ENCODE data around the gene TSPAN2. TPM values are rescaled to one million over a fixed set of nuclear protein-coding genes. Genes with fewer than 3 reads are reported as not detected.

Gene TSPAN2
- total and polyA plus RNA-seq, 8 donors = 1.6 to 10.2 (median 2.6) TPM

DNA sequence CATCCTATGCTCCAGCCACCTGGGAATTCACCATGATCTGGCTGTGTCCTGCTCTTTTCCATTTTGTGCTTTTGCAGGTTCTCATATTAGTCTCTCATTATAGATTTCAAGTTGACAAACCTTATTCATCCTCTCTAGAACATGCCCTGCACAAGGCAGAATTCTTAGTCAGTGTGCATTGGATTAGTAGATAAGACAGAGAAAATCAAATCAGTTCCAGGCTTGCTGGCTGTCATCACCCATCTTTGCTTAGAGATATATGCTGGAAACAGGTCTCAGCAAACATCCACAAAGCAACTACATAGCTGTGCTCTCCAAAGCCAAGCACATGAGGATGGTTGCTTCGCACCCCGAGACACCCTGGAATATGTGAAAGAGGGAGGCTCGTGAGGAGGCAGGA is 24.8 kb downstream of the TSPAN2 start:
- ATAC-seq (no peak), DNase-seq (no peak), FAIRE-seq (no peak)
- no peak overlapping the region for H3K27ac ChIP-seq
- no peaks in the 10 kb centered on the region for H3K36me3 ChIP-seq
- H3K9me3 ChIP-seq = no peaks in the 10 kb centered on the region
- 89 to 96% methylated on average over 3 of the region's 3 CpGs for WGBS, 2 donors
- no peaks in the 10 kb centered on the region for H3K27me3 ChIP-seq
- no peaks in the 10 kb centered on the region for H3K4me1 ChIP-seq
- H3K4me3 ChIP-seq = no peak overlapping the region
- no peak for TF ChIP-seq CTCF (IDR thresholded peaks at IDR 0.05)
- intact Hi-C loops (cut with DNase I) = no loop called here

DNA sequence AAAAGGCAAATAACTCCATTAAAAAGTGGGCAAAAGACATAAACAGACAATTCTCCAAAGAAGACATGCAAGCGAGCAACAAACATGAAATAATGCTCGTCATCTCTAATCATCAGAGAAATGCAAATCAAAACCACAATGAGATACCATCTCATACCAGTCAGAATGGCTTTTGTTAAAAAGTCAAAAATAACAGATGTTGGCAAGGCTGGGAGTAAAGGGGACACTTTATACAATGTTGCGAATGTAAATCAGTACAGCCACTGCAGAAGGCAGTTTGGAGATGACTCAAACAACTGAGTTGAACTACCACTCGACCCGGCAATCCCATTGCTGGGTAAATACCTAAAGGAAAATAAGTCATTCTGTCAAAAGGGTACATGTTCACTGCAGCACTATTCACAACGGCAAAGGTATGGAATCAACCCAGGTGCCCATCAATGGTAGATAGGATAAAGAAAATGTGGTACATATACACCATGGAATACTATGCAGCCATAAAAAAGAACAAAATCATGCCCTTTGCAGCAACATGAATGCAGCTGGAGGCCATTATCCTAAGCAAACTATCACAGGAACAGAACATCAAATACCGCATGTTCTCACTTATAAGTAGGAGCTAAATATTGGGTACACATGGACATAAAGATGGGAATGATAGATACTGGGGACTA is 25.9 kb downstream of the TSPAN2 start:
- no peak for TF ChIP-seq CTCF (IDR thresholded peaks at IDR 0.05)
- intact Hi-C loops (cut with DNase I) = no loop called here
- H3K27me3 ChIP-seq = no peaks in the 10 kb centered on the region
- H3K4me3 ChIP-seq = no peak overlapping the region
- ATAC-seq (no peak), DNase-seq (no peak), FAIRE-seq (no peak)
- H3K9me3 ChIP-seq = no peaks in the 10 kb centered on the region
- H3K27ac ChIP-seq = no peak overlapping the region
- 82 to 91% methylated on average over 7 of the region's 7 CpGs for WGBS, 2 donors
- no peaks in the 10 kb centered on the region for H3K4me1 ChIP-seq
- no peaks in the 10 kb centered on the region for H3K36me3 ChIP-seq

GRCh38 chr1:115062542-115063004 is 26.7 kb downstream of the TSPAN2 start:
- intact Hi-C loops (cut with DNase I) = no loop called here
- H3K27ac ChIP-seq = peak overlapping the region in 1 of 4 donors; percentile 47
- no peaks in the 10 kb centered on the region for H3K27me3 ChIP-seq
- no peak overlapping the region for H3K4me3 ChIP-seq
- WGBS, 2 donors = 58 to 79% methylated on average over 7 of the region's 7 CpGs
- H3K9me3 ChIP-seq = no peaks in the 10 kb centered on the region
- TF ChIP-seq CTCF (IDR thresholded peaks at IDR 0.05) = no peak
- H3K4me1 ChIP-seq = no peaks in the 10 kb centered on the region
- DNase-seq (peak in 4 of 6 donors; percentile 18 to 46 (median 33)), ATAC-seq (peak; percentile 58 to 83 (median 80)), FAIRE-seq (no peak)
- no peaks in the 10 kb centered on the region for H3K36me3 ChIP-seq

DNA sequence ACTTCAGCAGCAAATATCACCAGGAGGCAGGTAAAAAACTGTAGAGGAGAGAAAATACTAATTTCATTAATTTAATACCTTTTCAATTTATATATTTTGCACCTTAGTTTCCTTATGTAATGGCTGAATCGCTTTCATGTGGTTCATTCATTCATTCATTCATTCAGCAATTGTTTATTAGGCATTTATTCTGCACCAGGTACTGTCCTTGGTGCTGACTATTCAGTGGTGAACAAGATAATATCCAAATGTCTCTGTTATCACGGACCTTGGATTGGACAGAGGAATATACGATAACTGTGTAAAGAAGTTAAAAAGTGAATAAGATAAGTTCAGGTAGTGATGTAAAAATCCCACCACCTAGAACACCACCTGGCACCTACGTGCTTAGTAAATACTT is 28.8 kb downstream of the TSPAN2 start:
- intact Hi-C loops (cut with DNase I) = no loop called here
- Histone ChIP-seq H3K27ac (no peak overlapping the region), H3K9me3 (no peaks in the 10 kb centered on the region), H3K27me3 (no peaks in the 10 kb centered on the region), H3K4me3 (no peak overlapping the region), H3K36me3 (no peaks in the 10 kb centered on the region), H3K4me1 (no peaks in the 10 kb centered on the region)
- FAIRE-seq (no peak), DNase-seq (no peak), ATAC-seq (no peak)
- WGBS, 2 donors = 48 to 64% methylated on average over 4 of the region's 4 CpGs
- no peak for TF ChIP-seq CTCF (IDR thresholded peaks at IDR 0.05)

DNA sequence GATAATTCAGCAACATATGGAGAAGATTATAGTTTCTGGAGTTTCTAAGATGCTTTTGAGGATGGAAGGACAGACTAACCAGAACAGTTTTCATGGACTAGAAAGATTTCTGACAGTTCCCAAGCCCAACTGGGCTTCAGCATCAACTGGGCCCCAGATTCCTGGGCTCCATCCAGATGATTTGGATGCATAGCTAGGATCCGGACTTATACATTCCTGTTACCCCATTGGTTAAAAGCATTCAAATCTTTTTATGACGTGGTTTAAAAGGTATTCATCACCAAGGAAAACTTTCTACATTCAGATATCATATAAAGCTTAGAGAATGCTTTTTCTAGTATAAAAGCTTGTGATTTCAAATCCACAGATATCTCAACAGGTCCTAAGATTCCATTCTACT is 30.0 kb downstream of the TSPAN2 start:
- no peak for TF ChIP-seq CTCF (IDR thresholded peaks at IDR 0.05)
- H3K36me3 ChIP-seq = no peaks in the 10 kb centered on the region
- WGBS, 2 donors = 42 to 46% methylated on average over 2 of the region's 2 CpGs
- no peak overlapping the region for H3K27ac ChIP-seq
- H3K27me3 ChIP-seq = no peaks in the 10 kb centered on the region
- H3K4me3 ChIP-seq = no peak overlapping the region
- no peaks in the 10 kb centered on the region for H3K9me3 ChIP-seq
- FAIRE-seq (no peak), DNase-seq (no peak), ATAC-seq (no peak)
- no peaks in the 10 kb centered on the region for H3K4me1 ChIP-seq
- intact Hi-C loops (cut with DNase I) = loop anchor here in 1 of 3 donors (10.0 kb wide), 1 partner anchor 85 kb away; no protein-coding TSS in a partner anchor
